Gastrocnemius medialis (tissue), 4 donors: Measurements from ENCODE around the gene PPP2R5E. TPM values are rescaled to one million over a fixed set of nuclear protein-coding genes. Genes with fewer than 3 reads are reported as not detected.

ENCODE experiments used
- ATAC-seq, 2 donors: fragments of 150-250 bp; one replicate each; pipeline ENCODE4 v1.9.1; 2016
- DNase-seq, 2 donors: peaks; one replicate each; pipeline ENCODE4 v3.0.0-alpha.2; 2019
- H3K27ac ChIP-seq, 4 donors: fragments of 200-600 bp; sonication (generic); 1 replicate in 1 of 4; 2 replicates in 3 of 4; pipeline ENCODE4 v1.5.1; 2016 to 2018; ENCODE audit warnings: mild to moderate bottlenecking in 2 of 4, moderate library complexity in 1 of 4
- H3K27me3 ChIP-seq, 3 donors: fragments of 200-600 bp; sonication (generic) in 2 of 3; 1 replicate in 1 of 3; 2 replicates in 2 of 3; pipeline versions ENCODE4 v1.5.1 to v1.6.0; 2016 to 2019; ENCODE audit warnings: mild to moderate bottlenecking in 1 of 3, moderate library complexity in 1 of 3
- H3K36me3 ChIP-seq, 2 donors: fragments of 200-600 bp; sonication (generic) in 1 of 2; one replicate each; pipeline ENCODE4 v1.5.1; 2017 to 2018
- H3K4me1 ChIP-seq, 2 donors: fragments of 200-600 bp; sonication (generic) in 1 of 2; one replicate each; pipeline ENCODE4 v1.5.1; 2016 to 2017; ENCODE audit warnings: mild to moderate bottlenecking in 2 of 2
- H3K4me3 ChIP-seq, 4 donors: fragments of 200-600 bp; sonication (generic) in 3 of 4; 1 replicate in 1 of 4; 2 replicates in 3 of 4; pipeline ENCODE4 v1.5.1; 2016 to 2019; ENCODE audit warnings: mild to moderate bottlenecking in 2 of 4
- H3K9me3 ChIP-seq, 3 donors: fragments of 200-600 bp; sonication (generic) in 2 of 3; 1 replicate in 1 of 3; 2 replicates in 2 of 3; pipeline ENCODE4 v1.5.1; 2016 to 2019
- CTCF ChIP-seq, 5 experiments: fragments of 450-650 bp in 3 of 5; fragments of 200-600 bp in 2 of 5; sonication (generic) in 2 of 5; IDR thresholded peaks in 4 of 5; conservative IDR thresholded peaks in 1 of 5; 1 replicate in 4 of 5; 2 replicates in 1 of 5; pipeline ENCODE4 v1.5.1; 2016 to 2019; ENCODE audit warnings: antibody characterized with exemption in 5 of 5, mild to moderate bottlenecking in 3 of 5, moderate library complexity in 3 of 5
- POLR2A ChIP-seq, 2 donors: fragments of 450-650 bp; IDR thresholded peaks; one replicate each; pipeline ENCODE4 v1.6.1; 2017; ENCODE audit warnings: antibody characterized with exemption in 2 of 2, mild to moderate bottlenecking in 2 of 2, moderate library complexity in 2 of 2
- in situ Hi-C, 4 donors: fragments of 200-750 bp; cut with MboI; loops; one replicate each; pipeline versions ENCODE4 v1.15.0 to v1.8.0; 2017; ENCODE audit warnings: low sequenced_read_pairs in 4 of 4
- intact Hi-C: fragments of 100-400 bp; cut with DNase I; formaldehyde crosslinking; loops from one replicate; pipeline ENCODE4 v1.15.1; 2023; ENCODE audit warnings: low total_unique reads
- total RNA-seq, 4 donors: library from RNA; depleted of rRNA; stranded (reverse); fragments of >200 nt; gene quantifications; one replicate each; pipeline versions ENCODE4 v1.1.0 to v1.2.3, GENCODE V29; 2016

Gene PPP2R5E
- total RNA-seq, 4 donors from 2014 or later = 14.6 to 25.8 (median 22.3) TPM

- TF ChIP-seq CTCF (IDR thresholded peaks at IDR 0.05 in 4 of 5, conservative IDR thresholded peaks at IDR 0.05 in 1 of 5) = no peak
- TF ChIP-seq POLR2A (IDR thresholded peaks at IDR 0.05) = no peak
- Histone ChIP-seq H3K36me3 (no peaks in the 10 kb centered on the region), H3K27me3 (no peaks in the 10 kb centered on the region), H3K4me1 (peaks cover 31 to 33% of the 10 kb centered on the region in 2 donors), H3K4me3 (no peak overlapping the region), H3K9me3 (no peaks in the 10 kb centered on the region), H3K27ac (no peak overlapping the region)
- in situ Hi-C loops (no loop called here), intact Hi-C loops (no loop called here)
- DNase-seq (no peak), ATAC-seq (no peak)
Measured at GRCh38 chr14:63457498-63457897, 85.7 kb downstream of the PPP2R5E start.

GRCh38 chr14:63454863-63455622 lies 88.1 kb downstream of the PPP2R5E start:
- in situ Hi-C loops (no loop called here), intact Hi-C loops (no loop called here)
- no peaks in the 10 kb centered on the region for H3K36me3 ChIP-seq
- H3K4me1 ChIP-seq = peaks cover 23% of the 10 kb centered on the region in 2 donors
- H3K4me3 ChIP-seq = no peak overlapping the region
- peak in 1 of 2 donors; percentile 18 for DNase-seq
- no peak for TF ChIP-seq CTCF (IDR thresholded peaks at IDR 0.05 in 4 of 5, conservative IDR thresholded peaks at IDR 0.05 in 1 of 5)
- no peak for TF ChIP-seq POLR2A (IDR thresholded peaks at IDR 0.05)
- no peak overlapping the region for H3K27ac ChIP-seq
- no peaks in the 10 kb centered on the region for H3K9me3 ChIP-seq
- no peaks in the 10 kb centered on the region for H3K27me3 ChIP-seq
- ATAC-seq = no peak

- H3K4me3 ChIP-seq = no peak overlapping the region
- in situ Hi-C loops = no loop called here
- no peak for ATAC-seq
Measured at GRCh38 chr14:63454436-63454835, 88.7 kb downstream of the PPP2R5E start.

GRCh38 chr14:63453443-63453936 lies 89.7 kb downstream of the PPP2R5E start:
- TF ChIP-seq CTCF (IDR thresholded peaks at IDR 0.05 in 4 of 5, conservative IDR thresholded peaks at IDR 0.05 in 1 of 5) (no peak), POLR2A (IDR thresholded peaks at IDR 0.05) (no peak)
- no peaks in the 10 kb centered on the region for H3K27me3 ChIP-seq
- ATAC-seq (peak; percentile 80 to 89), DNase-seq (no peak)
- H3K4me1 ChIP-seq = peaks cover 17 to 19% of the 10 kb centered on the region in 2 donors
- no peak overlapping the region for H3K4me3 ChIP-seq
- H3K9me3 ChIP-seq = no peaks in the 10 kb centered on the region
- no peaks in the 10 kb centered on the region for H3K36me3 ChIP-seq
- in situ Hi-C loops (no loop called here), intact Hi-C loops (no loop called here)
- H3K27ac ChIP-seq = peak overlapping the region in 2 of 4 donors; percentile 12 to 16

More at GRCh38 chr14:63454436-63454835, 88.7 kb downstream of the PPP2R5E start:
- no peaks in the 10 kb centered on the region for H3K9me3 ChIP-seq
- no peaks in the 10 kb centered on the region for H3K36me3 ChIP-seq
- DNase-seq = no peak
- no peak for TF ChIP-seq CTCF (IDR thresholded peaks at IDR 0.05 in 4 of 5, conservative IDR thresholded peaks at IDR 0.05 in 1 of 5)
- peaks cover 17 to 19% of the 10 kb centered on the region in 2 donors for H3K4me1 ChIP-seq
- no peak overlapping the region for H3K27ac ChIP-seq
- intact Hi-C loops = no loop called here
- H3K27me3 ChIP-seq = no peaks in the 10 kb centered on the region
